PC-3 (cell line): Measurements from ENCODE around the gene ANTXR1. TPM values are rescaled to one million over a fixed set of nuclear protein-coding genes. Genes with fewer than 3 reads are reported as not detected.

ENCODE experiments used
- ATAC-seq: fragments of 200-7000 bp; cut with Tn5 transposase; 2 replicates; pipeline ENCODE4 v1.9.1; 2020; ENCODE audit warnings: mild to moderate bottlenecking, moderate library complexity
- BruUV-seq: library from RNA; stranded (reverse); fragments of 400-500 nt; replicated peaks from 2 replicates; lab custom pipeline; 2021; lab: Mats Ljungman, UMichigan
- CTCF ChIA-PET: fragments of 300-600 bp; sonication (Branson Sonifier 250); formaldehyde crosslinking; loops from one replicate; lab custom pipeline; 2022; ENCODE audit warnings: antibody characterized with exemption; lab: Charles Lee
- POLR2A ChIA-PET: fragments of 300-600 bp; sonication (Branson Sonifier 250); formaldehyde crosslinking; loops from one replicate; lab custom pipeline; 2022; ENCODE audit warnings: antibody characterized with exemption; ENCODE audit not compliant: unreplicated experiment; lab: Charles Lee
- DNase-seq: peaks from one replicate; pipeline ENCODE4 v3.0.0-alpha.2; 2015
- H2AFZ ChIP-seq: fragments of 300-600 bp; sonication (generic); 2 replicates; pipeline ENCODE4 v1.6.0; 2016; ENCODE audit warnings: antibody characterized with exemption, low read length
- H3F3A ChIP-seq: fragments of 300-600 bp; sonication (generic); one replicate; pipeline ENCODE4 v1.6.0; 2017; ENCODE audit warnings: antibody characterized with exemption, low read length, control low read depth, mild to moderate bottlenecking; ENCODE audit not compliant: unreplicated experiment
- H3K27ac ChIP-seq: fragments of 300-600 bp; sonication (generic); 2 replicates; pipeline ENCODE4 v1.5.1; 2016; ENCODE audit warnings: mild to moderate bottlenecking, low read length
- H3K27me3 ChIP-seq: fragments of 300-600 bp; sonication (generic); 2 replicates; pipeline ENCODE4 v1.6.1; 2016; ENCODE audit warnings: low read length, mixed read lengths
- H3K36me3 ChIP-seq: fragments of 300-600 bp; sonication (generic); 2 replicates; pipeline ENCODE4 v1.6.1; 2016; ENCODE audit warnings: low read depth, mixed run types, low read length, mixed read lengths
- H3K4me1 ChIP-seq: fragments of 300-600 bp; sonication (generic); 2 replicates; pipeline ENCODE4 v1.5.1; 2016; ENCODE audit warnings: low read length; ENCODE audit not compliant: insufficient read depth
- H3K4me2 ChIP-seq: fragments of 300-600 bp; sonication (generic); 2 replicates; pipeline ENCODE4 v1.6.0; 2016; ENCODE audit warnings: low read length
- H3K4me3 ChIP-seq: fragments of 300-600 bp; sonication (generic); 2 replicates; pipeline ENCODE4 v1.5.1; 2016; ENCODE audit warnings: mild to moderate bottlenecking, low read length, mixed read lengths
- H3K79me2 ChIP-seq: fragments of 300-600 bp; sonication (generic); 2 replicates; pipeline ENCODE4 v1.6.1; 2017; ENCODE audit warnings: low read length, mixed read lengths
- H3K9ac ChIP-seq: fragments of 300-600 bp; sonication (generic); 2 replicates; pipeline ENCODE4 v1.6.0; 2016; ENCODE audit warnings: mild to moderate bottlenecking, low read length
- H3K9me2 ChIP-seq: fragments of 300-600 bp; sonication (generic); replicated peaks from 2 replicates; pipeline ENCODE4 v1.6.1; 2016; ENCODE audit warnings: mixed run types, low read length, mixed read lengths
- H3K9me3 ChIP-seq: fragments of 300-600 bp; sonication (generic); 2 replicates; pipeline ENCODE4 v1.6.1; 2016; ENCODE audit warnings: low read length, mixed read lengths
- H4K20me1 ChIP-seq: fragments of 300-600 bp; sonication (generic); 2 replicates; pipeline ENCODE4 v1.6.1; 2016; ENCODE audit warnings: low read length, mixed read lengths
- CTCF ChIP-seq: fragments of 300-600 bp; sonication (generic); conservative IDR thresholded peaks from 2 replicates; pipeline ENCODE4 v1.5.1; 2017; ENCODE audit warnings: antibody characterized with exemption, low read depth, mild to moderate bottlenecking, low read length
- EZH2 ChIP-seq: fragments of 300-600 bp; sonication (generic); IDR thresholded peaks from one replicate; pipeline ENCODE4 v1.6.1; 2017; ENCODE audit warnings: antibody characterized with exemption, mild to moderate bottlenecking, low read length; ENCODE audit not compliant: unreplicated experiment
- EZH2phosphoT487 ChIP-seq: fragments of 300-600 bp; sonication (generic); IDR thresholded peaks from 2 replicates; pipeline ENCODE4 v1.6.1; 2018; ENCODE audit warnings: mild to moderate bottlenecking, antibody characterized with exemption, low read length, borderline replicate concordance
- intact Hi-C: fragments of 100-400 bp; cut with micrococcal nuclease; formaldehyde crosslinking; loops from 2 replicates; pipeline ENCODE4 v1.9.0; 2023
- total RNA-seq: library from RNA; depleted of rRNA; stranded (reverse); fragments of >200 nt; gene quantifications from 2 replicates; pipeline ENCODE4 v1.2.3, GENCODE V29; 2014

Gene ANTXR1
- total RNA-seq, 1 experiment from 2014 or later, result 31.2 TPM

- Histone ChIP-seq H2AFZ (no peak overlapping the region), H3K9me2 (no peaks in the 10 kb centered on the region), H4K20me1 (no peaks in the 10 kb centered on the region), H3K36me3 (peaks cover 4% of the 10 kb centered on the region; the same call in 1 of the 2 replicates), H3K4me3 (no peak overlapping the region), H3K27me3 (no peaks in the 10 kb centered on the region), H3F3A (no peaks in the 10 kb centered on the region), H3K4me2 (no peak overlapping the region), H3K9me3 (no peaks in the 10 kb centered on the region), H3K9ac (no peak overlapping the region), H3K27ac (no peak overlapping the region), H3K4me1 (peaks cover 5% of the 10 kb centered on the region), H3K79me2 (no peaks in the 10 kb centered on the region)
- BruUV-seq, result no TSS peak
- ATAC-seq (no peak), DNase-seq (no peak)
- TF ChIP-seq CTCF (no peak), EZH2phosphoT487 (no peak), EZH2 (no peak)
- POLR2A ChIA-PET, result no interaction called here
- CTCF ChIA-PET, result no interaction called here
- intact Hi-C loops, result no loop called here
These were observed 111.4 kb downstream of the ANTXR1 start for GRCh38 chr2:69124343-69124742.

GRCh38 chr2:69125816-69126215, 112.8 kb downstream of the ANTXR1 start:
- intact Hi-C loops, result no loop called here
- H3K36me3 ChIP-seq, result peaks cover 4% of the 10 kb centered on the region; the same call in 1 of the 2 replicates
- H3K27ac ChIP-seq, result no peak overlapping the region
- no peak overlapping the region for H2AFZ ChIP-seq
- no peaks in the 10 kb centered on the region for H3K9me3 ChIP-seq
- H3K9me2 ChIP-seq, result no peaks in the 10 kb centered on the region
- no peak overlapping the region for H3K4me3 ChIP-seq
- peaks cover 5% of the 10 kb centered on the region for H3K4me1 ChIP-seq
- BruUV-seq, result no TSS peak
- H3K27me3 ChIP-seq, result no peaks in the 10 kb centered on the region
- no peak for ATAC-seq
- no peak overlapping the region for H3K9ac ChIP-seq
- no peaks in the 10 kb centered on the region for H3F3A ChIP-seq
- DNase-seq, result no peak
- ChIA-PET POLR2A (no interaction called here), CTCF (no interaction called here)
- H3K4me2 ChIP-seq, result no peak overlapping the region
- TF ChIP-seq EZH2phosphoT487 (no peak), EZH2 (no peak), CTCF (no peak)
- H3K79me2 ChIP-seq, result no peaks in the 10 kb centered on the region
- no peaks in the 10 kb centered on the region for H4K20me1 ChIP-seq

- CTCF ChIA-PET, result no interaction called here
- no peak for ATAC-seq
These were observed 113.4 kb downstream of the ANTXR1 start for GRCh38 chr2:69126341-69126740.

More at GRCh38 chr2:69126341-69126740, 113.4 kb downstream of the ANTXR1 start:
- Histone ChIP-seq H3F3A (no peaks in the 10 kb centered on the region), H3K4me3 (no peak overlapping the region), H3K27ac (no peak overlapping the region), H3K4me1 (peaks cover 9% of the 10 kb centered on the region), H3K27me3 (no peaks in the 10 kb centered on the region), H4K20me1 (no peaks in the 10 kb centered on the region), H3K36me3 (peaks cover 4% of the 10 kb centered on the region; the same call in 1 of the 2 replicates), H3K9me2 (no peaks in the 10 kb centered on the region), H3K9ac (no peak overlapping the region), H3K4me2 (no peak overlapping the region), H3K79me2 (no peaks in the 10 kb centered on the region), H3K9me3 (no peaks in the 10 kb centered on the region), H2AFZ (no peak overlapping the region)
- intact Hi-C loops, result no loop called here
- POLR2A ChIA-PET, result no interaction called here
- TF ChIP-seq EZH2phosphoT487, result no peak
- no peak for TF ChIP-seq EZH2
- TF ChIP-seq CTCF, result no peak
- no peak for DNase-seq
- BruUV-seq, result no TSS peak
